H1 (cell line): ENCODE data around the gene ZSCAN5A. TPM values are rescaled to one million over a fixed set of nuclear protein-coding genes. Genes with fewer than 3 reads are reported as not detected.
"Not testable (repeated sequence)": the region's sequence is repeated elsewhere in the genome, so short reads cannot be mapped to it uniquely, and the experiment has no call there.

ENCODE experiments used
- CTCF ChIA-PET: fragments of 300-600 bp; sonication (Branson Sonifier 250); formaldehyde crosslinking; loops from one replicate; lab custom pipeline; 2021; ENCODE audit not compliant: partially characterized antibody; lab: Charles Lee
- POLR2A ChIA-PET: fragments of 300-600 bp; sonication (Branson Sonifier 250); formaldehyde crosslinking; loops from one replicate; lab custom pipeline; 2021; ENCODE audit warnings: inconsistent platforms; ENCODE audit not compliant: partially characterized antibody; lab: Charles Lee
- DNase-seq, 2 experiments: peaks; one replicate each; pipeline versions ENCODE4 v3.0.0 to v3.0.0-alpha.2; 2010 to 2022; ENCODE audit warnings: low spot score in 2 of 2, low read depth in 1 of 2, mixed read lengths in 1 of 2
- FAIRE-seq: peaks from 2 replicates; lab custom pipeline; 2011; peaks lifted over from hg19 to GRCh38; lab: Jason Lieb, UNC
- H2AFZ ChIP-seq: 2 replicates; pipeline ENCODE4 v1.8.1; 2012; ENCODE audit warnings: low read length, inconsistent platforms
- H2AK5ac ChIP-seq: 2 replicates; pipeline ENCODE4 v1.6.1; 2013; ENCODE audit warnings: low read depth, low read length
- H2BK120ac ChIP-seq: replicated peaks from 2 replicates; pipeline ENCODE3; 2013; ENCODE audit warnings: low read depth, low read length, inconsistent platforms
- H2BK12ac ChIP-seq: 2 replicates; pipeline ENCODE4 v1.6.1; 2013; ENCODE audit warnings: low read depth, low read length
- H2BK15ac ChIP-seq: 2 replicates; pipeline ENCODE4 v1.6.1; 2013; ENCODE audit warnings: low read length
- H2BK20ac ChIP-seq: 2 replicates; pipeline ENCODE4 v1.6.1; 2013; ENCODE audit warnings: low read length
- H2BK5ac ChIP-seq: 2 replicates; pipeline ENCODE4 v1.6.1; 2013; ENCODE audit warnings: low read depth, low read length
- H3K14ac ChIP-seq: 2 replicates; pipeline ENCODE4 v1.6.1; 2013; ENCODE audit warnings: inconsistent platforms; ENCODE audit not compliant: insufficient read length
- H3K18ac ChIP-seq: 2 replicates; pipeline ENCODE4 v1.6.1; 2013; ENCODE audit warnings: low read length; ENCODE audit errors: extremely low read depth
- H3K23ac ChIP-seq: 2 replicates; pipeline ENCODE4 v1.6.1; 2013; ENCODE audit warnings: inconsistent platforms; ENCODE audit not compliant: insufficient read length
- H3K23me2 ChIP-seq: 2 replicates; pipeline ENCODE4 v1.6.1; 2013; ENCODE audit warnings: low read depth, low read length
- H3K27ac ChIP-seq: 2 replicates; pipeline ENCODE4 v1.6.1; 2011; ENCODE audit warnings: low read depth, low read length, inconsistent platforms
- H3K27me3 ChIP-seq, 4 experiments: replicated peaks in 1 of 4; 1 replicate in 1 of 4; 2 replicates in 3 of 4; pipeline versions ENCODE4 v1.6.1 to v1.8.1; 2011 to 2013; ENCODE audit warnings: low read length in 3 of 4, mild to moderate bottlenecking in 3 of 4, inconsistent platforms in 2 of 4, mixed read lengths in 2 of 4, moderate library complexity in 1 of 4; ENCODE audit not compliant: control insufficient read depth in 3 of 4, insufficient read depth in 3 of 4; ENCODE audit errors: extremely low read depth in 1 of 4
- H3K36me3 ChIP-seq, 4 experiments: 2 replicates each; pipeline versions ENCODE4 v1.6.1 to v1.8.1; 2011 to 2013; ENCODE audit warnings: mild to moderate bottlenecking in 4 of 4, low read length in 3 of 4, moderate library complexity in 2 of 4, control low read depth in 1 of 4, inconsistent platforms in 1 of 4; ENCODE audit not compliant: insufficient read depth in 4 of 4, control insufficient read depth in 2 of 4
- H3K4ac ChIP-seq: replicated peaks from 2 replicates; pipeline ENCODE3; 2013; ENCODE audit warnings: low read length, low read depth, mixed read lengths, inconsistent platforms; ENCODE audit not compliant: insufficient read length
- H3K4me1 ChIP-seq, 4 experiments: replicated peaks in 1 of 4; 1 replicate in 1 of 4; 2 replicates in 3 of 4; pipeline versions ENCODE4 v1.6.1 to v1.8.1; 2011 to 2013; ENCODE audit warnings: low read length in 3 of 4, inconsistent platforms in 2 of 4, mixed read lengths in 1 of 4; ENCODE audit not compliant: insufficient read depth in 4 of 4, control insufficient read depth in 3 of 4
- H3K4me2 ChIP-seq, 2 experiments: 2 replicates each; pipeline versions ENCODE4 v1.6.1 to v1.8.1; 2011 to 2013; ENCODE audit warnings: low read depth in 2 of 2, low read length in 2 of 2, control low read depth in 1 of 2, inconsistent platforms in 1 of 2, mild to moderate bottlenecking in 1 of 2; ENCODE audit not compliant: insufficient read depth in 1 of 2
- H3K4me3 ChIP-seq, 4 experiments: fragments of 200-600, 300-600 bp in 1 of 4; sonication (generic), shearing (Covaris generic), sonication (Bioruptor Twin) in 1 of 4; 2 replicates each; pipeline versions ENCODE4 v1.5.1 to v1.8.1; 2011 to 2016; ENCODE audit warnings: low read length in 4 of 4, low read depth in 3 of 4, control low read depth in 2 of 4, inconsistent platforms in 2 of 4, mild to moderate bottlenecking in 2 of 4, mixed read lengths in 1 of 4, moderate library complexity in 1 of 4; ENCODE audit not compliant: insufficient read depth in 2 of 4; ENCODE audit errors: extremely low read depth in 1 of 4
- H3K56ac ChIP-seq: replicated peaks from 2 replicates; pipeline ENCODE3; 2013; ENCODE audit warnings: low read depth, mild to moderate bottlenecking, mixed read lengths, low read length, inconsistent platforms; ENCODE audit not compliant: insufficient read length
- H3K79me1 ChIP-seq: 2 replicates; pipeline ENCODE4 v1.6.1; 2013; ENCODE audit warnings: low read depth, low read length, control low read depth
- H3K79me2 ChIP-seq, 2 experiments: 2 replicates each; pipeline versions ENCODE4 v1.6.1 to v1.8.1; 2012 to 2013; ENCODE audit warnings: low read length in 2 of 2, mild to moderate bottlenecking in 2 of 2, inconsistent platforms in 1 of 2; ENCODE audit not compliant: insufficient read depth in 2 of 2, control insufficient read depth in 1 of 2
- H3K9ac ChIP-seq, 4 experiments: replicated peaks in 1 of 4; 1 replicate in 1 of 4; 2 replicates in 3 of 4; pipeline versions ENCODE4 v1.6.1 to v1.8.1; 2011 to 2013; ENCODE audit warnings: low read depth in 3 of 4, low read length in 3 of 4, control low read depth in 2 of 4, mild to moderate bottlenecking in 2 of 4, moderate library complexity in 2 of 4, inconsistent platforms in 1 of 4; ENCODE audit errors: extremely low read depth in 1 of 4
- H3K9me3 ChIP-seq, 2 experiments: 2 replicates each; pipeline versions ENCODE4 v1.6.1 to v1.8.1; 2012 to 2013; ENCODE audit warnings: mild to moderate bottlenecking in 2 of 2, moderate library complexity in 2 of 2, control low read depth in 1 of 2, inconsistent platforms in 1 of 2, low read depth in 1 of 2, low read length in 1 of 2, mixed read lengths in 1 of 2; ENCODE audit not compliant: insufficient read depth in 2 of 2
- H4K20me1 ChIP-seq, 2 experiments: replicated peaks in 1 of 2; 2 replicates each; pipeline versions ENCODE3 to v1.8.1; 2011 to 2013; ENCODE audit warnings: inconsistent platforms in 2 of 2, low read length in 2 of 2, mild to moderate bottlenecking in 1 of 2; ENCODE audit not compliant: insufficient read depth in 2 of 2, control insufficient read depth in 1 of 2
- H4K5ac ChIP-seq: 2 replicates; pipeline ENCODE4 v1.6.1; 2013; ENCODE audit warnings: low read length, low read depth, mixed read lengths, inconsistent platforms; ENCODE audit not compliant: insufficient read length
- H4K8ac ChIP-seq: 2 replicates; pipeline ENCODE4 v1.8.0; 2013; ENCODE audit warnings: mild to moderate bottlenecking, moderate library complexity, low read length, inconsistent platforms; ENCODE audit not compliant: insufficient read depth; ENCODE audit errors: extremely low read depth
- H4K91ac ChIP-seq: replicated peaks from 2 replicates; pipeline ENCODE3; 2013; ENCODE audit warnings: low read length, mixed read lengths, inconsistent platforms; ENCODE audit not compliant: insufficient read length
- CTBP2 ChIP-seq: IDR thresholded peaks from 2 replicates; pipeline ENCODE4 v1.7.0; 2011; ENCODE audit warnings: borderline replicate concordance, mild to moderate bottlenecking, moderate library complexity, mixed read lengths, low read length; ENCODE audit not compliant: insufficient read depth, insufficient read length
- EGR1 ChIP-seq: IDR thresholded peaks from 2 replicates; pipeline ENCODE4 v1.6.1; 2011; ENCODE audit warnings: low read depth, low read length, borderline replicate concordance
- EZH2 ChIP-seq: fragments of 200-600 bp; sonication (generic); IDR thresholded peaks from 2 replicates; pipeline ENCODE4 v1.7.1; 2012; ENCODE audit warnings: low read depth, mild to moderate bottlenecking, moderate library complexity, low read length, inconsistent platforms; ENCODE audit not compliant: severe bottlenecking
- GABPA ChIP-seq: IDR thresholded peaks from 2 replicates; pipeline ENCODE4 v1.6.1; 2011; ENCODE audit warnings: mild to moderate bottlenecking, low read length, moderate library complexity, borderline replicate concordance; ENCODE audit not compliant: insufficient read depth
- KDM4A ChIP-seq: IDR thresholded peaks from one replicate; pipeline ENCODE4 v1.7.1; 2012; ENCODE audit warnings: low read depth, mild to moderate bottlenecking, moderate library complexity, low read length, inconsistent platforms; ENCODE audit not compliant: severe bottlenecking
- SAP30 ChIP-seq: fragments of 300-600 bp; sonication (generic); IDR thresholded peaks from 2 replicates; pipeline ENCODE4 v1.7.1; 2012; ENCODE audit warnings: low read length, moderate library complexity, mild to moderate bottlenecking, inconsistent platforms; ENCODE audit not compliant: insufficient read depth, insufficient replicate concordance
- SIN3A ChIP-seq, 2 experiments: IDR thresholded peaks in 1 of 2; conservative IDR thresholded peaks in 1 of 2; 2 replicates each; pipeline ENCODE4 v1.6.1; 2011 to 2012; ENCODE audit warnings: low read length in 2 of 2, improper control_type of control experiment in 1 of 2, low read depth in 1 of 2, mild to moderate bottlenecking in 1 of 2
- TBP ChIP-seq: IDR thresholded peaks from 2 replicates; pipeline ENCODE4 v1.6.1; 2011; ENCODE audit warnings: low read depth, low read length, improper control_type of control experiment
- YY1 ChIP-seq: IDR thresholded peaks from 2 replicates; pipeline ENCODE4 v1.6.1; 2011; ENCODE audit warnings: low read depth, mild to moderate bottlenecking, low read length
- WGBS, 2 experiments: shearing (Covaris generic) in 1 of 2; methylation state at CpG; one replicate each; pipeline versions ENCODE4 v1.1.6 to v1.1.7; 2013 to 2015; ENCODE audit warnings: low lambda C conversion rate in 2 of 2, mixed read lengths in 2 of 2, inconsistent platforms in 1 of 2, low coverage in 1 of 2, missing lambda C conversion rate in 1 of 2; ENCODE audit not compliant: insufficient replicate concordance in 2 of 2, insufficient coverage in 1 of 2, insufficient read length in 1 of 2; ENCODE audit errors: extremely low coverage in 1 of 2, missing lambda C conversion rate in 1 of 2; 5-methylcytosine and 5-hydroxymethylcytosine counted together
- polyA plus RNA-seq, 7 experiments: library from polyadenylated mRNA; depleted of rRNA in 3 of 7; stranded (reverse) in 5 of 7; unstranded in 2 of 7; fragments of >200 nt in 5 of 7; fragments of 200-250 nt in 2 of 7; gene quantifications; 1 replicate in 5 of 7; 2 replicates in 1 of 7; 4 replicates in 1 of 7; pipeline versions ENCODE4 v1.2.1 to v1.2.3, GENCODE V29; 2011 to 2013; ENCODE audit warnings: missing spikeins in 2 of 7, mixed read lengths in 2 of 7
- total RNA-seq: library from RNA; stranded (reverse); fragmentation: NEBNext Ultra II Directional; extraction: Animal tissue kit (Norgen Biotek cat#: 25700); gene quantifications from 2 replicates; pipeline ENCODE4 v1.2.1, GENCODE V29; 2021

Gene ZSCAN5A
- total and polyA plus RNA-seq, 2 of the 8 experiments (the other 6 are each of a cell fraction or from before 2014, with no cell fraction given), result 8.6 to 11.0 TPM

- no peak for TF ChIP-seq CTBP2
- no peak for TF ChIP-seq SIN3A (conservative IDR thresholded peaks at IDR 0.05 in 1 of 2, IDR thresholded peaks at IDR 0.05 in 1 of 2; ENCODE audit: low read depth in 1 of 2, low read length in 2 of 2)
- TF ChIP-seq GABPA, result no peak
- no peak for TF ChIP-seq SAP30
- no peak for TF ChIP-seq YY1
- TF ChIP-seq EGR1, result no peak
- no peak for TF ChIP-seq EZH2
- TF ChIP-seq KDM4A, result no peak
- TF ChIP-seq TBP, result no peak
Measured at GRCh38 chr19:56263319-56263718, 51.3 kb downstream of the ZSCAN5A start (continued).

- FAIRE-seq, H4K91ac ChIP-seq, H3K56ac ChIP-seq, H3K79me2 ChIP-seq, H3K4me3 ChIP-seq, H2AFZ ChIP-seq, H3K23me2 ChIP-seq, H4K5ac ChIP-seq, H3K9me3 ChIP-seq, H3K79me1 ChIP-seq, H3K23ac ChIP-seq, H2BK20ac ChIP-seq, H3K18ac ChIP-seq, H2BK15ac ChIP-seq, H4K20me1 ChIP-seq, H2BK120ac ChIP-seq, H3K9ac ChIP-seq, H2BK12ac ChIP-seq, H3K4ac ChIP-seq, H3K36me3 ChIP-seq, H3K4me1 ChIP-seq, H2AK5ac ChIP-seq, H2BK5ac ChIP-seq, H3K27me3 ChIP-seq, H3K4me2 ChIP-seq, H3K27ac ChIP-seq, POLR2A ChIA-PET, DNase-seq, H3K14ac ChIP-seq, H4K8ac ChIP-seq: not testable (repeated sequence)
- 89% methylated on average over 6 of the region's 6 CpGs; no CpG with 5 or more reads in 1 of the 2 experiments for WGBS, 2 experiments
- CTCF ChIA-PET, result interaction anchor here (1.9 to 3.2 kb wide), 3 partner anchors 8 to 48 kb away, joined by 5 to 27 read pairs (median 8); no protein-coding TSS in a partner anchor
Measured at GRCh38 chr19:56261932-56262331, 52.7 kb downstream of the ZSCAN5A start.
